Measurements from ENCODE around the gene HOMER1. TPM values are rescaled to one million over a fixed set of nuclear protein-coding genes. Genes with fewer than 3 reads are reported as not detected.

HOMER1 gene
- total RNA-seq, 4 donors from 2014 or later, result 3.3 to 73.2 (median 4.0) TPM; not detected in 1

DNA sequence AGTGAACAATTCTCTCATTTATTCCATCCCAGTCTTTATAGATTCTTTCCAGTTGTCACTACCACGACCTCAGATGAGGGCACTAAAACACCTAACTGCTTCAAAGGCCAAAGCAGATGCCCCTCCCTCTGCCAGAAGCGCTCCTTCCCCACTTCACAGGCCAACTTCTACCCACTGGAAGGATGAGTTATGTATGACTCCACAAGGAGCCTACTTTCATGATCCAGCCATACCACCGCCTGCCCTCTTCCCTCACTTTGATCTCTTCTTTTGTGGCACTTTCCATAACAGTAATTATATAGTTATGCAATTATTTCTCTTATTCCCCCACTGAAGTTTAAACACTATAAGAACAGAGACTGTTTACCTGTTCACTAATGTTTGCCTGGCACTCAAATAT lies 93.7 kb downstream of the HOMER1 start:
- in situ Hi-C loops (cut with MboI; ENCODE audit: low pct_ligation_motif_present in 1 of 4, low pct_unique_long_range_greater_than_20kb in 1 of 4, low sequenced_read_pairs in 3 of 4), result no loop called here
- no peak overlapping the region for H3K4me3 ChIP-seq
- 75% methylated on average over 2 to 3 of the region's 3 CpGs for WGBS, 2 donors (ENCODE audit: low coverage in 1 of 2)
- no peaks in the 10 kb centered on the region for H3K36me3 ChIP-seq
- no peaks in the 10 kb centered on the region for H3K9me3 ChIP-seq
- TF ChIP-seq CTCF (IDR thresholded peaks at IDR 0.05) (no peak), POLR2AphosphoS5 (IDR thresholded peaks at IDR 0.05) (no peak), EP300 (IDR thresholded peaks at IDR 0.05; ENCODE audit: low read depth) (no peak), POLR2A (IDR thresholded peaks at IDR 0.05) (no peak)
- DNase-seq, result no peak
- peaks cover 0 to 6% (median 0%) of the 10 kb centered on the region in 4 donors for H3K4me1 ChIP-seq
- no peaks in the 10 kb centered on the region for H3K27me3 ChIP-seq
- H3K27ac ChIP-seq, result no peak overlapping the region
- intact Hi-C loops (cut with DNase I; ENCODE audit: low total_unique reads), result loop anchor here (10.0 kb wide), 1 partner anchor 1755 kb away; no protein-coding TSS in a partner anchor

- Histone ChIP-seq H3K9me3 (no peaks in the 10 kb centered on the region), H3K27me3 (no peaks in the 10 kb centered on the region), H3K4me1 (peaks cover 0 to 6% (median 0%) of the 10 kb centered on the region in 4 donors), H3K36me3 (no peaks in the 10 kb centered on the region), H3K27ac (no peak overlapping the region), H3K4me3 (no peak overlapping the region)
- no peak for DNase-seq
- in situ Hi-C loops (cut with MboI; ENCODE audit: low pct_ligation_motif_present in 1 of 4, low pct_unique_long_range_greater_than_20kb in 1 of 4, low sequenced_read_pairs in 3 of 4), result no loop called here
- 80 to 82% methylated on average over 5 of the region's 5 CpGs for WGBS, 2 donors (ENCODE audit: low coverage in 1 of 2)
- intact Hi-C loops (cut with DNase I; ENCODE audit: low total_unique reads), result no loop called here
- no peak for TF ChIP-seq POLR2A (IDR thresholded peaks at IDR 0.05)
- TF ChIP-seq POLR2AphosphoS5 (IDR thresholded peaks at IDR 0.05), result no peak
- TF ChIP-seq EP300 (IDR thresholded peaks at IDR 0.05; ENCODE audit: low read depth), result no peak
- TF ChIP-seq CTCF (IDR thresholded peaks at IDR 0.05), result no peak
Measured at GRCh38 chr5:79418276-79418675, 95.7 kb downstream of the HOMER1 start.

DNA sequence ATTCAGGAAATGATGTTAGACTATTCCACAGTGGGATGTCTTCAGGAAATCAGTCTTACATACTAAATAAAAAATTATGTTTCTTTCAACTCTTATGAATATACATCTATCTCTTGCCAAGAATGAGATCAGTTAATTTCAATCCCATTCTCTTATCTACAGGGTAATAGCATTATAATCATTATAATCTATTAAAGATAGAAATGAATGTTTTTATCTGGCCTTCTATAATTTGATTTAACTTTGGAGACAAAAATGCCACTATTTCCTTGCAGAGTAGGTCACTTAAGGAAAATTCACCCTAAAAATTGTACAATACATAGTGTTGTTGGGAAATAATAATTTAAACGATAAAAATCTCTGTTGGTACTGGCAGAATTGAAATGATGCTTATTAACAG lies 96.4 kb downstream of the HOMER1 start:
- TF ChIP-seq POLR2AphosphoS5 (IDR thresholded peaks at IDR 0.05) (no peak), CTCF (IDR thresholded peaks at IDR 0.05) (no peak), POLR2A (IDR thresholded peaks at IDR 0.05) (no peak), EP300 (IDR thresholded peaks at IDR 0.05; ENCODE audit: low read depth) (no peak)
- Histone ChIP-seq H3K9me3 (no peaks in the 10 kb centered on the region), H3K4me3 (no peak overlapping the region), H3K36me3 (no peaks in the 10 kb centered on the region), H3K4me1 (peaks cover 0 to 6% (median 0%) of the 10 kb centered on the region in 4 donors), H3K27me3 (no peaks in the 10 kb centered on the region), H3K27ac (no peak overlapping the region)
- 75 to 95% methylated on average over 1 of the region's 1 CpG for WGBS, 2 donors (ENCODE audit: low coverage in 1 of 2)
- intact Hi-C loops (cut with DNase I; ENCODE audit: low total_unique reads), result no loop called here
- DNase-seq, result no peak
- in situ Hi-C loops (cut with MboI; ENCODE audit: low pct_ligation_motif_present in 1 of 4, low pct_unique_long_range_greater_than_20kb in 1 of 4, low sequenced_read_pairs in 3 of 4), result no loop called here

GRCh38 chr5:79416499-79416898 lies 97.4 kb downstream of the HOMER1 start:
- in situ Hi-C loops (cut with MboI; ENCODE audit: low pct_ligation_motif_present in 1 of 4, low pct_unique_long_range_greater_than_20kb in 1 of 4, low sequenced_read_pairs in 3 of 4), result no loop called here

More at GRCh38 chr5:79416499-79416898, 97.4 kb downstream of the HOMER1 start:
- WGBS, 2 donors (ENCODE audit: low coverage in 1 of 2), result 53 to 57% methylated on average over 1 to 2 of the region's 2 CpGs
- Histone ChIP-seq H3K4me3 (no peak overlapping the region), H3K27ac (peak overlapping the region in 3 of 4 donors; percentile 2 to 30 (median 3)), H3K27me3 (no peaks in the 10 kb centered on the region), H3K4me1 (peaks cover 0 to 6% (median 0%) of the 10 kb centered on the region in 4 donors), H3K36me3 (no peaks in the 10 kb centered on the region), H3K9me3 (no peaks in the 10 kb centered on the region)
- TF ChIP-seq CTCF (IDR thresholded peaks at IDR 0.05) (no peak), POLR2A (IDR thresholded peaks at IDR 0.05) (no peak), POLR2AphosphoS5 (IDR thresholded peaks at IDR 0.05) (no peak), EP300 (IDR thresholded peaks at IDR 0.05; ENCODE audit: low read depth) (no peak)
- DNase-seq, result peak; percentile 31
- intact Hi-C loops (cut with DNase I; ENCODE audit: low total_unique reads), result no loop called here

Data from transverse colon (tissue), 4 donors.